ENCODE data around the gene EXOC2.
"Not testable (repeated sequence)": the region's sequence is repeated elsewhere in the genome, so short reads cannot be mapped to it uniquely, and the experiment has no call there.

Gene EXOC2

GRCh38 chr6:606829-607379 is 86.0 kb downstream of the EXOC2 start:
- no CpG with 5 or more reads among the region's 14 CpGs for WGBS (ENCODE audit: extremely low coverage, insufficient coverage, insufficient read length)
- no peak overlapping the region for H3K9ac ChIP-seq (ENCODE audit: low read length)
- H2BK12ac ChIP-seq (ENCODE audit: low read length) = no peak overlapping the region
- no peak overlapping the region for H3K27ac ChIP-seq (ENCODE audit: low read depth, low read length)
- no peaks in the 10 kb centered on the region for H3K4me1 ChIP-seq (ENCODE audit: control insufficient read depth in 1 of 2, insufficient read depth in 2 of 2, low read length in 2 of 2)
- H3K4me3 ChIP-seq (ENCODE audit: low read depth, low read length) = no peak overlapping the region
- no peak overlapping the region for H2BK5ac ChIP-seq (ENCODE audit: low read depth, low read length, poor library complexity)
- H3K23ac ChIP-seq (ENCODE audit: low read length) = no peak overlapping the region
- H3K36me3 ChIP-seq (ENCODE audit: control insufficient read depth in 1 of 2, insufficient read depth in 2 of 2, low read length in 2 of 2) = peaks cover 5 to 6% of the 10 kb centered on the region in 2 experiments
- no peak overlapping the region for H2AFZ ChIP-seq (ENCODE audit: insufficient read depth, low read length, poor library complexity)
- no peak overlapping the region for H3K18ac ChIP-seq (ENCODE audit: low read length)
- no peak overlapping the region for H4K91ac ChIP-seq (ENCODE audit: low read depth, low read length)
- no peak overlapping the region for H3K14ac ChIP-seq (ENCODE audit: low read length)
- no peaks in the 10 kb centered on the region for H3K79me2 ChIP-seq (ENCODE audit: control insufficient read depth, insufficient read depth, low read length, poor library complexity)
- no peak overlapping the region for H4K12ac ChIP-seq (ENCODE audit: low read depth, low read length)
- peaks cover 1% of the 10 kb centered on the region for H3K9me3 ChIP-seq (ENCODE audit: insufficient read depth, low read depth, low read length)
- H3K4me2 ChIP-seq (ENCODE audit: low read length) = no peak overlapping the region
- no peak for DNase-seq
- H3K79me1 ChIP-seq (ENCODE audit: low read length) = no peaks in the 10 kb centered on the region
- H3K27me3 ChIP-seq (ENCODE audit: insufficient read depth, low read length) = no peaks in the 10 kb centered on the region
- H2AK5ac ChIP-seq (ENCODE audit: low read length) = no peak overlapping the region
- no peak overlapping the region for H3K4ac ChIP-seq (ENCODE audit: low read depth, low read length)
- no peak overlapping the region for H4K8ac ChIP-seq (ENCODE audit: low read depth, low read length)
- no peak overlapping the region for H2BK120ac ChIP-seq (ENCODE audit: insufficient read depth, low read length, poor library complexity)

- DNase-seq; H3K27me3 ChIP-seq (ENCODE audit: insufficient read depth, low read length); H3K36me3 ChIP-seq (ENCODE audit: control insufficient read depth in 1 of 2, insufficient read depth in 2 of 2, low read length in 2 of 2); H3K4ac ChIP-seq (ENCODE audit: low read depth, low read length); H4K91ac ChIP-seq (ENCODE audit: low read depth, low read length); H2AFZ ChIP-seq (ENCODE audit: insufficient read depth, low read length, poor library complexity); H2BK120ac ChIP-seq (ENCODE audit: insufficient read depth, low read length, poor library complexity); H3K4me1 ChIP-seq (ENCODE audit: control insufficient read depth in 1 of 2, insufficient read depth in 2 of 2, low read length in 2 of 2); H3K9ac ChIP-seq (ENCODE audit: low read length); H3K4me2 ChIP-seq (ENCODE audit: low read length); H3K14ac ChIP-seq (ENCODE audit: low read length); H3K4me3 ChIP-seq (ENCODE audit: low read depth, low read length); H3K27ac ChIP-seq (ENCODE audit: low read depth, low read length); H3K79me1 ChIP-seq (ENCODE audit: low read length); H2BK5ac ChIP-seq (ENCODE audit: low read depth, low read length, poor library complexity); H3K23ac ChIP-seq (ENCODE audit: low read length); H4K12ac ChIP-seq (ENCODE audit: low read depth, low read length); H3K9me3 ChIP-seq (ENCODE audit: insufficient read depth, low read depth, low read length); H3K18ac ChIP-seq (ENCODE audit: low read length); H4K8ac ChIP-seq (ENCODE audit: low read depth, low read length); H2BK12ac ChIP-seq (ENCODE audit: low read length); H2AK5ac ChIP-seq (ENCODE audit: low read length); H3K79me2 ChIP-seq (ENCODE audit: control insufficient read depth, insufficient read depth, low read length, poor library complexity): not testable (repeated sequence)
- no CpG with 5 or more reads among the region's 5 CpGs for WGBS (ENCODE audit: extremely low coverage, insufficient coverage, insufficient read length)
Observed at GRCh38 chr6:605895-606294, 87.0 kb downstream of the EXOC2 start.

- no peak overlapping the region for H2AFZ ChIP-seq (ENCODE audit: insufficient read depth, low read length, poor library complexity)
- no peak overlapping the region for H3K4me2 ChIP-seq (ENCODE audit: low read length)
- H3K36me3 ChIP-seq (ENCODE audit: control insufficient read depth in 1 of 2, insufficient read depth in 2 of 2, low read length in 2 of 2) = peaks cover 5 to 6% of the 10 kb centered on the region in 2 experiments
- no CpG with 5 or more reads among the region's 15 CpGs for WGBS (ENCODE audit: extremely low coverage, insufficient coverage, insufficient read length)
- H3K27me3 ChIP-seq (ENCODE audit: insufficient read depth, low read length) = no peaks in the 10 kb centered on the region
- H2AK5ac ChIP-seq (ENCODE audit: low read length) = no peak overlapping the region
- no peak overlapping the region for H3K4me3 ChIP-seq (ENCODE audit: low read depth, low read length)
- no peak for DNase-seq
- H4K8ac ChIP-seq (ENCODE audit: low read depth, low read length) = no peak overlapping the region
- no peak overlapping the region for H4K91ac ChIP-seq (ENCODE audit: low read depth, low read length)
- no peak overlapping the region for H3K23ac ChIP-seq (ENCODE audit: low read length)
- H3K9me3 ChIP-seq (ENCODE audit: insufficient read depth, low read depth, low read length) = peaks cover 1% of the 10 kb centered on the region
- H3K4me1 ChIP-seq (ENCODE audit: control insufficient read depth in 1 of 2, insufficient read depth in 2 of 2, low read length in 2 of 2) = no peaks in the 10 kb centered on the region
- no peak overlapping the region for H3K9ac ChIP-seq (ENCODE audit: low read length)
- H3K27ac ChIP-seq (ENCODE audit: low read depth, low read length) = no peak overlapping the region
- H2BK120ac ChIP-seq (ENCODE audit: insufficient read depth, low read length, poor library complexity) = no peak overlapping the region
- no peak overlapping the region for H3K14ac ChIP-seq (ENCODE audit: low read length)
- H3K4ac ChIP-seq (ENCODE audit: low read depth, low read length) = no peak overlapping the region
- H3K79me1 ChIP-seq (ENCODE audit: low read length) = no peaks in the 10 kb centered on the region
- H3K18ac ChIP-seq (ENCODE audit: low read length) = no peak overlapping the region
- no peak overlapping the region for H4K12ac ChIP-seq (ENCODE audit: low read depth, low read length)
- no peak overlapping the region for H2BK12ac ChIP-seq (ENCODE audit: low read length)
- no peak overlapping the region for H2BK5ac ChIP-seq (ENCODE audit: low read depth, low read length, poor library complexity)
- no peaks in the 10 kb centered on the region for H3K79me2 ChIP-seq (ENCODE audit: control insufficient read depth, insufficient read depth, low read length, poor library complexity)
Observed at GRCh38 chr6:604579-604978, 88.4 kb downstream of the EXOC2 start.

- H3K9me3 ChIP-seq (ENCODE audit: insufficient read depth, low read depth, low read length) = peaks cover 1% of the 10 kb centered on the region
- no peak overlapping the region for H4K12ac ChIP-seq (ENCODE audit: low read depth, low read length)
- no peaks in the 10 kb centered on the region for H3K4me1 ChIP-seq (ENCODE audit: control insufficient read depth in 1 of 2, insufficient read depth in 2 of 2, low read length in 2 of 2)
- H3K4me2 ChIP-seq (ENCODE audit: low read length) = no peak overlapping the region
- no peak overlapping the region for H3K23ac ChIP-seq (ENCODE audit: low read length)
- H2BK12ac ChIP-seq (ENCODE audit: low read length) = no peak overlapping the region
- H3K36me3 ChIP-seq (ENCODE audit: control insufficient read depth in 1 of 2, insufficient read depth in 2 of 2, low read length in 2 of 2) = peaks cover 5 to 6% of the 10 kb centered on the region in 2 experiments
- no peak overlapping the region for H2BK120ac ChIP-seq (ENCODE audit: insufficient read depth, low read length, poor library complexity)
- no peaks in the 10 kb centered on the region for H3K79me2 ChIP-seq (ENCODE audit: control insufficient read depth, insufficient read depth, low read length, poor library complexity)
- DNase-seq = no peak
- no peak overlapping the region for H3K9ac ChIP-seq (ENCODE audit: low read length)
- no peak overlapping the region for H3K4me3 ChIP-seq (ENCODE audit: low read depth, low read length)
- H3K14ac ChIP-seq (ENCODE audit: low read length) = no peak overlapping the region
- H4K8ac ChIP-seq (ENCODE audit: low read depth, low read length) = no peak overlapping the region
- H2AFZ ChIP-seq (ENCODE audit: insufficient read depth, low read length, poor library complexity) = no peak overlapping the region
- H3K27ac ChIP-seq (ENCODE audit: low read depth, low read length) = no peak overlapping the region
- H3K4ac ChIP-seq (ENCODE audit: low read depth, low read length) = no peak overlapping the region
- H3K18ac ChIP-seq (ENCODE audit: low read length) = no peak overlapping the region
- no peak overlapping the region for H2AK5ac ChIP-seq (ENCODE audit: low read length)
- no peak overlapping the region for H4K91ac ChIP-seq (ENCODE audit: low read depth, low read length)
- no CpG with 5 or more reads among the region's 6 CpGs for WGBS (ENCODE audit: extremely low coverage, insufficient coverage, insufficient read length)
- H3K27me3 ChIP-seq (ENCODE audit: insufficient read depth, low read length) = no peaks in the 10 kb centered on the region
- H3K79me1 ChIP-seq (ENCODE audit: low read length) = no peaks in the 10 kb centered on the region
- no peak overlapping the region for H2BK5ac ChIP-seq (ENCODE audit: low read depth, low read length, poor library complexity)
Observed at GRCh38 chr6:603265-603664, 89.7 kb downstream of the EXOC2 start.
